Breast epithelium (tissue), 4 donors: ENCODE data around the gene KIF12. TPM values are rescaled to one million over a fixed set of nuclear protein-coding genes. Genes with fewer than 3 reads are reported as not detected.

Source experiments
- DNase-seq, 2 donors: peaks; one replicate each; pipeline ENCODE4 v3.0.0-alpha.2; 2019; ENCODE audit warnings: low spot score in 2 of 2
- H3K27ac ChIP-seq, 2 donors: fragments of 200-600 bp; sonication (generic) in 1 of 2; one replicate each; pipeline ENCODE4 v1.5.1; 2016 to 2019; ENCODE audit warnings: mild to moderate bottlenecking in 1 of 2
- H3K27me3 ChIP-seq, 2 donors: fragments of 200-600 bp; sonication (generic) in 1 of 2; one replicate each; pipeline versions ENCODE4 v1.5.1 to v1.6.0; 2017 to 2019; ENCODE audit warnings: control low read depth in 1 of 2, mild to moderate bottlenecking in 1 of 2
- H3K36me3 ChIP-seq: fragments of 200-600 bp; one replicate; pipeline ENCODE4 v1.5.1; 2019
- H3K4me1 ChIP-seq, 2 donors: fragments of 200-600 bp; sonication (generic); one replicate each; pipeline ENCODE4 v1.5.1; 2016 to 2019; ENCODE audit warnings: control low read depth in 1 of 2
- H3K4me3 ChIP-seq, 3 donors: fragments of 200-600 bp; sonication (generic); 1 replicate in 2 of 3; 2 replicates in 1 of 3; pipeline ENCODE4 v1.5.1; 2016 to 2019; ENCODE audit warnings: mild to moderate bottlenecking in 3 of 3, moderate library complexity in 2 of 3
- H3K9me3 ChIP-seq, 2 donors: fragments of 200-600 bp; sonication (generic) in 1 of 2; one replicate each; pipeline ENCODE4 v1.5.1; 2016 to 2019; ENCODE audit warnings: control low read depth in 1 of 2
- POLR2A ChIP-seq: fragments of 450-650 bp; IDR thresholded peaks from one replicate; pipeline ENCODE4 v1.6.1; 2016; ENCODE audit warnings: antibody characterized with exemption, mild to moderate bottlenecking, moderate library complexity
- POLR2AphosphoS5 ChIP-seq, 3 donors: sonication (generic); formaldehyde crosslinking; IDR thresholded peaks; one replicate each; pipeline ENCODE4 v1.6.1; 2017; ENCODE audit warnings: antibody characterized with exemption in 3 of 3
- intact Hi-C: fragments of 100-400 bp; cut with DNase I; formaldehyde crosslinking; loops from one replicate; pipeline ENCODE4 v1.15.1; 2023; ENCODE audit warnings: low total_unique reads
- total RNA-seq, 3 donors: library from RNA; depleted of rRNA; stranded (reverse); fragments of >200 nt; gene quantifications; one replicate each; pipeline ENCODE4 v1.1.0, GENCODE V29; 2016
- TF ChIP-seq, protein P1 (sequence below), 3 donors: fragments of 450-650 bp; IDR thresholded peaks; one replicate each; pipeline ENCODE4 v1.5.1; 2016 to 2017; ENCODE audit warnings: antibody characterized with exemption in 3 of 3, mild to moderate bottlenecking in 3 of 3, moderate library complexity in 3 of 3

The KIF12 gene
- total RNA-seq, 3 donors from 2014 or later: 14.4 to 34.4 TPM; not detected in 1

DNA sequence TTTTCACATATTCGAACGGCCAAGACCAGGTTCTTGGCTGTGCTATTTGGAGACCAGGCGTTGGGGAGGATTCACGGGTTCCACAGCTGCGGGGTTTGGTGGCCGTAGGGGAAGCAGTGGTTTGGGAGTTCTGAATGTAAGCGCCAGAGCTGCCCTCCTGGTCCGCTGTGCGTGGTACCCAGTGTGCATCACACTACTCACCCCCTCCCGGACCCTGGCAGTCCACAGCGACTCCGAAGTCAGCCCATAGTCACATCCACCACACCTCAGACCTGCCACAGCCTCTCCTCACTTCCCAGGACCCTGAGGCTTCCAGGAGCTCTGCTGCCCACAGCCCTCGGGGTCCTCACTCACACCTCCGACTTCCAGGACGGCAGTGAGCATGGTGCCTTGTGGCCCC is 47.8 kb downstream of the KIF12 start:
- Histone ChIP-seq H3K27me3 (no peaks in the 10 kb centered on the region), H3K9me3 (no peaks in the 10 kb centered on the region), H3K36me3 (no peaks in the 10 kb centered on the region), H3K4me1 (no peaks in the 10 kb centered on the region), H3K4me3 (no peak overlapping the region), H3K27ac (no peak overlapping the region)
- DNase-seq: no peak
- intact Hi-C loops: no loop called here
- TF ChIP-seq, protein P1, sequence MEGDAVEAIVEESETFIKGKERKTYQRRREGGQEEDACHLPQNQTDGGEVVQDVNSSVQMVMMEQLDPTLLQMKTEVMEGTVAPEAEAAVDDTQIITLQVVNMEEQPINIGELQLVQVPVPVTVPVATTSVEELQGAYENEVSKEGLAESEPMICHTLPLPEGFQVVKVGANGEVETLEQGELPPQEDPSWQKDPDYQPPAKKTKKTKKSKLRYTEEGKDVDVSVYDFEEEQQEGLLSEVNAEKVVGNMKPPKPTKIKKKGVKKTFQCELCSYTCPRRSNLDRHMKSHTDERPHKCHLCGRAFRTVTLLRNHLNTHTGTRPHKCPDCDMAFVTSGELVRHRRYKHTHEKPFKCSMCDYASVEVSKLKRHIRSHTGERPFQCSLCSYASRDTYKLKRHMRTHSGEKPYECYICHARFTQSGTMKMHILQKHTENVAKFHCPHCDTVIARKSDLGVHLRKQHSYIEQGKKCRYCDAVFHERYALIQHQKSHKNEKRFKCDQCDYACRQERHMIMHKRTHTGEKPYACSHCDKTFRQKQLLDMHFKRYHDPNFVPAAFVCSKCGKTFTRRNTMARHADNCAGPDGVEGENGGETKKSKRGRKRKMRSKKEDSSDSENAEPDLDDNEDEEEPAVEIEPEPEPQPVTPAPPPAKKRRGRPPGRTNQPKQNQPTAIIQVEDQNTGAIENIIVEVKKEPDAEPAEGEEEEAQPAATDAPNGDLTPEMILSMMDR (IDR thresholded peaks at IDR 0.05): no peak
- TF ChIP-seq POLR2AphosphoS5 (IDR thresholded peaks at IDR 0.05): no peak
- no peak for TF ChIP-seq POLR2A

GRCh38 chr9:114050646-114051045 is 48.4 kb downstream of the KIF12 start:
- Histone ChIP-seq H3K4me1 (no peaks in the 10 kb centered on the region), H3K27me3 (no peaks in the 10 kb centered on the region), H3K4me3 (no peak overlapping the region), H3K27ac (no peak overlapping the region), H3K9me3 (no peaks in the 10 kb centered on the region), H3K36me3 (no peaks in the 10 kb centered on the region)
- no peak for DNase-seq
- intact Hi-C loops: no loop called here
- TF ChIP-seq POLR2A: no peak
- TF ChIP-seq, protein P1 (IDR thresholded peaks at IDR 0.05): no peak
- no peak for TF ChIP-seq POLR2AphosphoS5 (IDR thresholded peaks at IDR 0.05)

DNA sequence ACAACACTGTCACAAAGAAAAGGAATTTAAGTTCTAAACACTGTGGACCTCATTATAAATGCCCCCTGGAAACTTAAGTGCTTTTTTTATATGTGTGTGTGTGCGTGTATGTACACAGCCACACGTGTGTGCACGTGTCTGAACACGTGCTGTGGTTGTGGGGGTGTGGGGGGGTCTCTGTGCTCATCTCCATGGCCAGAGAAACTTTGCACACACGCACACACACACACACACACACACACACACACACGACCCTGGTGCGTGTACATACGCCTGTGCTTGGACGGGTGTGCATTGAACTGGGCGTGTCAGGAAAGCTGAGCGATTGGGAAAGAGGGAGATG is 48.9 kb downstream of the KIF12 start:
- intact Hi-C loops: no loop called here
- H3K36me3 ChIP-seq: no peaks in the 10 kb centered on the region
- no peak overlapping the region for H3K4me3 ChIP-seq

DNA sequence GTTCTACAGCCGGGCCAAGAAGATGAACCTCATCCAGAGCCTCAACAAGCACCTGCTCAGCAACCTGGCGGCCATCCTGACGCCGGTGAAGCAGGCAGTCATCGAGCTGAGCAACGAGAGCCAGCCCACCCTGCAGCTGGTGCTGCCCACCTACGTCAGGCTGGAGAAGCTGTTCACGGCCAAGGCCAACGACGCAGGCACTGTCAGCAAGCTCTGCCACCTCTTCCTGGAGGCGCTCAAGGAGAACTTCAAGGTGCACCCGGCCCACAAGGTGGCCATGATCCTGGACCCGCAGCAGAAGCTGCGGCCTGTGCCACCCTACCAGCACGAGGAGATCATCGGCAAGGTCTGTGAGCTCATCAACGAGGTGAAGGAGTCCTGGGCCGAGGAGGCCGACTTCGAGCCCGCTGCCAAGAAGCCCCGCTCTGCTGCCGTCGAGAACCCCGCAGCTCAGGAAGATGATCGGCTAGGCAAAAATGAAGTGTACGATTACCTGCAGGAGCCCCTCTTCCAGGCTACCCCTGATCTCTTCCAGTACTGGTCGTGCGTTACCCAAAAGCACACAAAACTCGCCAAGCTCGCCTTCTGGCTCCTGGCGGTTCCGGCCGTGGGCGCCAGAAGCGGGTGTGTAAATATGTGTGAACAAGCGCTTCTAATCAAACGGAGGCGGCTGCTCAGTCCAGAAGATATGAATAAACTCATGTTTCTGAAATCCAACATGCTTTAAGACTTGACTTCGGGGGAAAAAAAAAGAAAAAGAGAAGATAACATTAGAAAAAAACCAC is 49.5 kb downstream of the KIF12 start:
- H3K27me3 ChIP-seq: no peaks in the 10 kb centered on the region
- H3K36me3 ChIP-seq: no peaks in the 10 kb centered on the region
- TF ChIP-seq POLR2AphosphoS5 (IDR thresholded peaks at IDR 0.05) (no peak), POLR2A (no peak)
- TF ChIP-seq, protein P1 (IDR thresholded peaks at IDR 0.05): no peak
- H3K4me1 ChIP-seq: no peaks in the 10 kb centered on the region
- H3K4me3 ChIP-seq: no peak overlapping the region
- intact Hi-C loops: no loop called here
- no peak overlapping the region for H3K27ac ChIP-seq
- H3K9me3 ChIP-seq: no peaks in the 10 kb centered on the region
- DNase-seq: peak in 1 of 2 donors; percentile 46

More for the DNA sequence above, 48.9 kb downstream of the KIF12 start:
- Histone ChIP-seq H3K27ac (no peak overlapping the region), H3K27me3 (no peaks in the 10 kb centered on the region), H3K9me3 (no peaks in the 10 kb centered on the region), H3K4me1 (no peaks in the 10 kb centered on the region)
- TF ChIP-seq POLR2AphosphoS5 (IDR thresholded peaks at IDR 0.05): no peak
- TF ChIP-seq POLR2A: no peak
- TF ChIP-seq, protein P1 (IDR thresholded peaks at IDR 0.05): no peak
- DNase-seq: no peak

GRCh38 chr9:114048533-114049415 is 50.3 kb downstream of the KIF12 start:
- Histone ChIP-seq H3K36me3 (no peaks in the 10 kb centered on the region), H3K27ac (no peak overlapping the region), H3K4me3 (no peak overlapping the region), H3K4me1 (no peaks in the 10 kb centered on the region), H3K9me3 (peaks cover 0 to under 1% of the 10 kb centered on the region in 2 donors), H3K27me3 (no peaks in the 10 kb centered on the region)
- intact Hi-C loops: no loop called here
- peak in 1 of 2 donors; percentile 38 for DNase-seq
- TF ChIP-seq POLR2A (no peak), POLR2AphosphoS5 (IDR thresholded peaks at IDR 0.05) (no peak)
- TF ChIP-seq, protein P1 (IDR thresholded peaks at IDR 0.05): no peak
